IMR-90 (cell line): ENCODE results near the gene CNOT3.

Experiments used
- BHLHE40 ChIP-seq: fragments of 150-350 bp; IDR thresholded peaks from 2 replicates; pipeline ENCODE4 v1.6.1; 2016; ENCODE audit warnings: mild to moderate bottlenecking, low read depth, low read length
- FOS ChIP-seq: fragments of 150-350 bp; IDR thresholded peaks from 2 replicates; pipeline ENCODE4 v1.6.1; 2016; ENCODE audit warnings: low read depth, low read length
- POLR2A ChIP-seq: IDR thresholded peaks from 2 replicates; pipeline ENCODE4 v1.6.1; 2012; ENCODE audit warnings: mild to moderate bottlenecking, low read depth, low read length
- RAD21 ChIP-seq: IDR thresholded peaks from 2 replicates; pipeline ENCODE4 v1.6.1; 2012; ENCODE audit warnings: low read length, improper control_type of control experiment
- SMC3 ChIP-seq: fragments of 150-350 bp; IDR thresholded peaks from 2 replicates; pipeline ENCODE4 v1.6.1; 2016; ENCODE audit warnings: low read depth, mild to moderate bottlenecking, antibody characterized with exemption, low read length, moderate library complexity
- TF ChIP-seq, protein P1 (sequence below): conservative IDR thresholded peaks from 2 replicates; pipeline ENCODE4 v1.5.1; 2012; ENCODE audit warnings: mild to moderate bottlenecking, low read depth, low read length, improper control_type of control experiment

DNA sequence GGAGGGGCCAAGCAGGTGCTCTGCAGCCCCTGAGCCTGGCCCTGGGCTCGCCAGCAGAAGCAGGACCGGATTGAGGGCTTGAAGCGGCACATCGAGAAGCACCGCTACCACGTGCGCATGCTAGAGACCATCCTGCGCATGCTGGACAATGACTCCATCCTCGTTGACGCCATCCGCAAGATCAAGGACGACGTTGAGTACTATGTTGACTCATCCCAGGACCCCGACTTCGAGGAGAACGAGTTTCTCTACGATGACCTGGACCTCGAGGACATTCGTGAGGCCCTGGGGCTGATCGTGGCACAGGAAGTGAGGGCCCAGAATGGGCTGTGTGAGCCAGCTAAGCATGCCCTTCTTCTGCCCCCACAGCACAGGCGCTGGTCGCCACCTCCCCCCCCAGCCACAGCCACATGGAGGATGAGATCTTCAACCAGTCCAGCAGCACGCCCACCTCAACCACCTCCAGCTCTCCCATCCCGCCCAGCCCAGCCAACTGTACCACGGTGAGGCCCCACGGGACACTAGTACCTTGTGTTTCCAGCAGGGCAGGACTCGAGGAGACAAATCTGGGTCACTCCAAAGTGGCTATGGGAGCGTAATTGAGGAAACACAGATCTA lies 8.1 kb downstream of the CNOT3 start:
- TF ChIP-seq, protein P1, sequence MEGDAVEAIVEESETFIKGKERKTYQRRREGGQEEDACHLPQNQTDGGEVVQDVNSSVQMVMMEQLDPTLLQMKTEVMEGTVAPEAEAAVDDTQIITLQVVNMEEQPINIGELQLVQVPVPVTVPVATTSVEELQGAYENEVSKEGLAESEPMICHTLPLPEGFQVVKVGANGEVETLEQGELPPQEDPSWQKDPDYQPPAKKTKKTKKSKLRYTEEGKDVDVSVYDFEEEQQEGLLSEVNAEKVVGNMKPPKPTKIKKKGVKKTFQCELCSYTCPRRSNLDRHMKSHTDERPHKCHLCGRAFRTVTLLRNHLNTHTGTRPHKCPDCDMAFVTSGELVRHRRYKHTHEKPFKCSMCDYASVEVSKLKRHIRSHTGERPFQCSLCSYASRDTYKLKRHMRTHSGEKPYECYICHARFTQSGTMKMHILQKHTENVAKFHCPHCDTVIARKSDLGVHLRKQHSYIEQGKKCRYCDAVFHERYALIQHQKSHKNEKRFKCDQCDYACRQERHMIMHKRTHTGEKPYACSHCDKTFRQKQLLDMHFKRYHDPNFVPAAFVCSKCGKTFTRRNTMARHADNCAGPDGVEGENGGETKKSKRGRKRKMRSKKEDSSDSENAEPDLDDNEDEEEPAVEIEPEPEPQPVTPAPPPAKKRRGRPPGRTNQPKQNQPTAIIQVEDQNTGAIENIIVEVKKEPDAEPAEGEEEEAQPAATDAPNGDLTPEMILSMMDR = no peak
- TF ChIP-seq POLR2A (no peak), BHLHE40 (no peak), FOS (no peak), RAD21 (no peak), SMC3 (no peak)
